ENCODE results near the gene NCOA3.

GRCh38 chr20:47605673-47606413, 104.2 kb downstream of the NCOA3 start:
- TF ChIP-seq POLR2A (IDR thresholded peaks at IDR 0.05) (no peak), CTCF (IDR thresholded peaks at IDR 0.05) (no peak), POLR2AphosphoS5 (IDR thresholded peaks at IDR 0.05) (no peak)
